ENCODE results near the gene TMC1.

The TMC1 gene

DNA sequence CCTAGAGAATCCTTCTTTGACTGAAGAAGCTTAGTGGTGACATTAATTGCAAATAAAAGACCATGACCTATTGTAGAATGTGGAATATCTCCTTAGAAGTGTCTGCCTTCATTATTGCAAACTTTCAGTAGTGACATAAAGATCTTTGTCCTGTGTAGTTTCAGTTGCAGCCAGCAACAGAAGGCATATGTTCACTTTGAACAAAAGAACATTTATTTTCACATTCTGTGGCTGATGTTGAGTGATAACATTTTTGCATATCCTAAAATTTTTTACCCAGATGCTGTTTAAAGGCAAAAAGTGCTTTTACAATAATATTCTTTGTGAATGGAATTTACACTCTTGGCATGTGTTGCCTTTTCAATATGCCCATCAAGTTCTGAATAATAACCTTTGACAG is 165.9 kb downstream of the TMC1 start:
- Mint-ChIP-seq H3K27ac (no peak overlapping the region), H3K4me3 (no peak overlapping the region), H3K27me3 (peaks cover 11% of the 10 kb centered on the region), H3K36me3 (no peaks in the 10 kb centered on the region), H3K4me1 (ENCODE audit: low read depth) (no peaks in the 10 kb centered on the region), H3K9me3 (ENCODE audit: low read depth) (no peaks in the 10 kb centered on the region)

DNA sequence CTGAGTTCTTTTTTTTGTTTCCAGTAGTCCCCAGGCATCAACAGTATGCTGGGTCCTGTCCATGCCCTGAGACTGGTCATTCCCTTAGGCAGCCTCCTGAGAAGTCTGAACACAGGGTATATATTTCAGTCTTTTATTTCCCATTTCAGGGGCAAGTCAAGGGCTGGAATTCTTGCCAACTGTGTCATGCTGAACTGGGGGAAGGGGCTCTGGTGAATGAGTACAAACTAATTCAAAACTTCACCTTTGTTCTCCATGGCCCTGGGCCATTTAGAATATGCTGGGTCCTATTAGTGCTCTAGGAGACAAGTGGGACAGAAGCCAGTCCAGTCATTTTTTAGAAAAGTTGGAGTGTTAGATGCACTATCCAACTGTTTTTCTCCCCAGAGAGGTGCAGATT is 170.3 kb downstream of the TMC1 start:
- H3K9me3 Mint-ChIP-seq (ENCODE audit: low read depth) = no peaks in the 10 kb centered on the region
- no peaks in the 10 kb centered on the region for H3K36me3 Mint-ChIP-seq
- H3K27ac Mint-ChIP-seq = no peak overlapping the region
- peaks cover 9% of the 10 kb centered on the region for H3K27me3 Mint-ChIP-seq
- H3K4me1 Mint-ChIP-seq (ENCODE audit: low read depth) = no peaks in the 10 kb centered on the region
- no peak overlapping the region for H3K4me3 Mint-ChIP-seq

DNA sequence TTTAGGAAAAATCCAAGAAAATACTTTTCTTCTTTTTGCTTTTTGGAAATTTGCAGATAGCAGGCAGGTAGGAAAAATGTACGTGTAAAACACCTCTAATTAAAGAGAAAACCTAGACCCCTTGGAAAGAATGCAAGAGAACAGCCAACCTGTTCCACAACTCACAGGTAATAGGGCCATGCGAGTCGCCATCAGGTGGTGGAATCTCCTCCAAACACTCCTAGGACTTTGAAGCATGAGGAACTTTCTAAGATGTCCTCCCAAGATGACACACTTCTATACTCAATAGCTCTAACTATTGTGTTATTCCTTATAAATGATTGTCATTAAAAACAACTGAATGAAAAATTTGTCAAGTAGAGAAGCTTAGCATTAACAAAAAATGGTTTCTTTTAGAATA is 174.0 kb downstream of the TMC1 start:
- Mint-ChIP-seq H3K27ac (no peak overlapping the region), H3K9me3 (ENCODE audit: low read depth) (no peaks in the 10 kb centered on the region), H3K4me1 (ENCODE audit: low read depth) (no peaks in the 10 kb centered on the region), H3K4me3 (no peak overlapping the region), H3K27me3 (peaks cover 5% of the 10 kb centered on the region), H3K36me3 (no peaks in the 10 kb centered on the region)

DNA sequence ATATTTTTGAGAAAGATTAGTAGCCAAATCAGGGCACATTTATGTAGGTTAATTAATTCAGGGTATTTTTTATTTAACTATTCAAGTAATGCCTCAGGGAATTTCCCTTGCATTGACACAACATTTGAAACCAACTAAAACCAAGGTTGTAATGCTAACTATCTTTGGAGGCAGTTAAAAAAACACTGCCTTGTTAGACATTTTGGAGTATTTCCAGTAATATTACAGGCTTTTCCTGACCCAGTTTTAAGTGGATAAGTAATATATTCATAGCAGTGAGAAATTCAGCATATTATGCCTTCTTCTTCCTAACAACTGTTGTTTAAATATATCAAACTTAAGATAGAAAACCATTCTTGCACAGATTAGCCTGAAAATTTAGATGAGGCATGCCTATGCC is 175.1 kb downstream of the TMC1 start:
- H3K36me3 Mint-ChIP-seq = no peaks in the 10 kb centered on the region
- H3K27me3 Mint-ChIP-seq = peaks cover 5% of the 10 kb centered on the region
- no peak overlapping the region for H3K4me3 Mint-ChIP-seq
- H3K27ac Mint-ChIP-seq = no peak overlapping the region
- no peaks in the 10 kb centered on the region for H3K4me1 Mint-ChIP-seq (ENCODE audit: low read depth)
- no peaks in the 10 kb centered on the region for H3K9me3 Mint-ChIP-seq (ENCODE audit: low read depth)

DNA sequence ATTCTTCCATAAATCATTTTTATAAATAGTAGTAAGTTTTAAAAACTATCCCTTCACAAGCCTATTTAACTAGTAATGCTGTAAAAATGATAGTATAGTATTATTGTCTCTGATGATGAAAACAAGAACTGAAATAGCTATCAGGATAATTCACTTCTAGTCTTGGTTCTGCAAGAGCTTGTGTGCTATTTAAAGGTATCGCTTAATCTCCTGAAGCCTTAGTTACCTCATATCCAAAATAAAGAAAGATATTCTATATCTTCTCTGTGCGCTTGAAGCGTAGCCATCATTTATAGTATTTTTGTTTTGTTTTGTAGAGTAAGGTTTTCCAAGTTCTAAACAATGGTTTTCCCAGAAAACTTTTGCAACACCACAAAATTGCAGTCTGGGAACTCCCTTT is 180.1 kb downstream of the TMC1 start:
- Mint-ChIP-seq H3K27ac (no peak overlapping the region), H3K4me3 (no peak overlapping the region), H3K9me3 (ENCODE audit: low read depth) (no peaks in the 10 kb centered on the region), H3K4me1 (ENCODE audit: low read depth) (no peaks in the 10 kb centered on the region), H3K36me3 (no peaks in the 10 kb centered on the region), H3K27me3 (no peaks in the 10 kb centered on the region)

DNA sequence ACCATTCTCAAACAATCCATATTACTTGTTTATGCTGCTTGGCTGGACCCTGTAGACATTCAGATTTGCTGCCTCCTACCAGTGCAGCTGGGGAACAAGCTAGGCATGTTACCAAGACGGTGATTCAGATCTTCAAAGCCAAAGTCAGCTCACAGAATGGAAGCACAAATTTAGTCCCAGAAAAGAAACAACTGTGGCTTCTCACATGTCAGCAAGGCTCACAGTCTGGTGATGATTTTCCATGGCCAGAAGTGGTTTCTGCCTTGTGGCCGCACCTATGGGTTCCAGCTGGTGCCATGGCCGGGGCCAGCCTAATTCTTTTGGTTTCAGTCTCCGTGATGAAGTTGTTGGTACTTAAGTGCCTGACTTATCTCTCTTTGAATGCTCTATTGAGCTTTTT is 182.2 kb downstream of the TMC1 start:
- no peaks in the 10 kb centered on the region for H3K9me3 Mint-ChIP-seq (ENCODE audit: low read depth)
- no peak overlapping the region for H3K27ac Mint-ChIP-seq
- no peaks in the 10 kb centered on the region for H3K36me3 Mint-ChIP-seq
- H3K4me3 Mint-ChIP-seq = no peak overlapping the region
- no peaks in the 10 kb centered on the region for H3K4me1 Mint-ChIP-seq (ENCODE audit: low read depth)
- no peaks in the 10 kb centered on the region for H3K27me3 Mint-ChIP-seq

DNA sequence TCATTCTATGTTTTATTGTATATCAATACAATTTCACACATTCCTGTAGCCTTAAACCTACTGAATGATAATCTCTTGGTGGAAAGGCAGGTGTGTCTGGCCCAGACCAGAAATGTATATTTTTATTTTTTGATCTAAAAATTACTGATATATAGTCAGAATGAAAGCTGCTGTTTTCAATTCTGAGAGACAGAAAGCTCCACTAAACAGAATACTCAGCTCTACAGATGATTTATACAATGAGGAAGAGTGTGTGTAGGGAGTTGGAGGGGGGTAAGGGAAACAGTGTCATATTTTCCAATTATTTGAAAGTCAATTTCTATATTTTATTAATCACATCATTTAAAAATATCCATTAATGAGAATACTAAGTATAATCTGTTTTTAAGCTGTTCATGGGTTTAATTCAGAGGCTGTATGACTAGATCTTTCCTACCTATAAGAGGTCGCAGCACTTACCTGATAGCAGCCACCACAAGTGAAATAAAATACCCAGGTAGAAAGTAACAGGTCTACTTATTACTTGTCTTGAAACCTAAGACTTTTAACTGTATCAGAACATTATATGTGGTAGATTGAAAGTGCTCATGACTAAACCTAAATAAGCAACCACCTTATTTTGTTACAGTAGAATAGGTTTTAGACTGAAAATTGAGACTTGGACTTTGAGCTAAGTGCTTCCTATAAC is 183.4 kb downstream of the TMC1 start:
- Mint-ChIP-seq H3K4me1 (ENCODE audit: low read depth) (no peaks in the 10 kb centered on the region), H3K27me3 (no peaks in the 10 kb centered on the region), H3K4me3 (no peak overlapping the region), H3K36me3 (no peaks in the 10 kb centered on the region), H3K9me3 (ENCODE audit: low read depth) (no peaks in the 10 kb centered on the region), H3K27ac (no peak overlapping the region)

DNA sequence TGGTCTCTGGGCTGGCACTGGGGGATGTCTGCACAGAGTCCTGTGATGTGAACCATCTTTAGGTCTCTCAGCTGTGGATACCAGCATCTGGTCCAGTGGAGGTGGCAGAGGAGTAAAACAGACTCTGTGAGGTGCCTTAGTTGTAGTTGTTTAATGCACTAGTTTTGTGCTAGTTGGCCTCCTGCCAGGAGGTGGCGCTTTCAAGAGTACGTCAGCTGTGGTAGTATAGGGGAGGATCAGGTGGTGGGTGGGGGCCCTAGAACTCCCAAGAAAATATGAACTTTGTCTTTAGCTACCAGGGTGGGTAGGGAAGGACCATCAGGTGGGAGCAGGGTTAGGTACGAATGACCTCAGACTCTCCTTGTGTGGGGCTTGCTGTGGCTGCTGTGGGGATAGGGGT is 197.1 kb downstream of the TMC1 start:
- Mint-ChIP-seq H3K4me1 (ENCODE audit: low read depth) (no peaks in the 10 kb centered on the region), H3K36me3 (no peaks in the 10 kb centered on the region), H3K27me3 (peaks cover 13% of the 10 kb centered on the region), H3K4me3 (no peak overlapping the region), H3K9me3 (ENCODE audit: low read depth) (no peaks in the 10 kb centered on the region), H3K27ac (no peak overlapping the region)

DNA sequence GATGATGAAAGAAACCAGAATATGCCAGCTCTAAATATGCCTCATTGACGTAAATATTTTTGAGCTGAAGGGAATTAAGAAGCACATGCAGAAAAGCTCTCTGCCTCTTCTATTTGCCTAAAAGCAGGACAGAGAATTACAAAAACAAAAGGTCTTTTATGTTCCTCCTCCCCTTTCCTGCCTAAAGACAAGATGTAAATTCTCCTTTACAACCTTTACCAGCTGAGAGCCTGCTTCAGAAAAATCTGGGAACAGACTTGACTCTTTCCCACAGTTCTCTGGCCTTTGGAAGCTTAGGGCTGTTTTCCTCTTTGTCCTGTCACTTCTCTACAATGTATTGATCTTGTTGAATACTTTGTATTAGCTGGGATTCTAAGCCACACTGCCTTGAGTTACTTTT is 199.7 kb downstream of the TMC1 start:
- H3K4me1 Mint-ChIP-seq (ENCODE audit: low read depth) = no peaks in the 10 kb centered on the region
- no peaks in the 10 kb centered on the region for H3K9me3 Mint-ChIP-seq (ENCODE audit: low read depth)
- peaks cover 10% of the 10 kb centered on the region for H3K27me3 Mint-ChIP-seq
- H3K27ac Mint-ChIP-seq = no peak overlapping the region
- no peak overlapping the region for H3K4me3 Mint-ChIP-seq
- no peaks in the 10 kb centered on the region for H3K36me3 Mint-ChIP-seq

DNA sequence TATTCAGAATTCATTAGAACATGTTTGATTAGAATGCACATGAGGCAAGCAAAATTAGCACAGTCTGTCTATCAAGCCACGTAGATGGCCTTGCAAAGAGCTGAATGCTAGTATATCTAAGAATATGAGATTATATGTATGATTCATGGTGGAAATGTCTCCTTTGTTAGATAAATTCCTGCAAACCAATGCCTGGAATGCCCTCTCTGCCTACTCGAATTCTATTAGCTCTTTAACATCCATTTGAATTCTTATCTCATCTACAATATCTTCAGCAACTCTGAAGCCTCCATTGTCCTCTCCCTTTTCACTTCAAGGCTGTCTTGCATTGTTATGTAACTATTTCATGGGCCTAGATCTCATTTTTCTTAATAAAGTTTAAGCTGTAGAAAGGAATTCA is 205.5 kb downstream of the TMC1 start:
- H3K36me3 Mint-ChIP-seq = no peaks in the 10 kb centered on the region
- no peaks in the 10 kb centered on the region for H3K4me1 Mint-ChIP-seq (ENCODE audit: low read depth)
- peaks cover 3% of the 10 kb centered on the region for H3K27me3 Mint-ChIP-seq
- no peak overlapping the region for H3K27ac Mint-ChIP-seq
- no peaks in the 10 kb centered on the region for H3K9me3 Mint-ChIP-seq (ENCODE audit: low read depth)
- H3K4me3 Mint-ChIP-seq = no peak overlapping the region

DNA sequence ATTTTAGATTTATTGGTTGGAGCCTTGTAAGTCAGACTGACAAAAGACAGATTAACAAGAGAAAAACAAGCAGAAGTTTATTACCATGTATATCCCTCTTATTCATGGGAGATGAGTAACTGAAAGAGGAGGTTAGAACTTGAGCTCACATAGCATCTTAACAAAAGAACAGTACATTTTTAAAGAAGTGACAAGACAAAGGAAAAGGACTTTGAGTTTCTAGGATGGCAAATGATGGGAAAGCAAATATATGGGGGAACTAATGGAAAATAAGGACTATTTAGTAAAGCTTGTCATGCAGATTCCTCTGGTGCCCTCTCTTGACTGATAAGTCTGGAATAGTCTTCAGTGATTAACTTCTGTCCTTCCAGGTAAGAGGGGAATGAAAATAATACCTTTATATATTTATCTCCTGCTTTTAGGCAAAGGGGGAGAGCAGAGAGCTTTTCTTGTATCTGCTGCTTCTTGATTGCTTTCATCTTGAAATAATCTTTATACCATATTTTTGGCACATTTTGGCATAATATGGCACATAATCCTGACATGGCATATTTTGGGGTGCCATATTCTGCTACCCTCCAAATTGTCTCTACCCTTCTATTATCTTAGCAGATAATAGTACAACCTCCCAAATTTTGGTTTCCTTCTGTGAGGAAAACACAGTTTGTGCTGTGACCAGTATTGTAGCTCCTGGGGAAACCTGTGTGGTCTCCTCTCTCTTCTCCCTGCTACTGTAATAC is 206.8 kb downstream of the TMC1 start:
- no peaks in the 10 kb centered on the region for H3K9me3 Mint-ChIP-seq (ENCODE audit: low read depth)
- no peaks in the 10 kb centered on the region for H3K4me1 Mint-ChIP-seq (ENCODE audit: low read depth)
- H3K4me3 Mint-ChIP-seq = no peak overlapping the region
- H3K36me3 Mint-ChIP-seq = no peaks in the 10 kb centered on the region
- H3K27me3 Mint-ChIP-seq = peaks cover 3% of the 10 kb centered on the region
- H3K27ac Mint-ChIP-seq = no peak overlapping the region

DNA sequence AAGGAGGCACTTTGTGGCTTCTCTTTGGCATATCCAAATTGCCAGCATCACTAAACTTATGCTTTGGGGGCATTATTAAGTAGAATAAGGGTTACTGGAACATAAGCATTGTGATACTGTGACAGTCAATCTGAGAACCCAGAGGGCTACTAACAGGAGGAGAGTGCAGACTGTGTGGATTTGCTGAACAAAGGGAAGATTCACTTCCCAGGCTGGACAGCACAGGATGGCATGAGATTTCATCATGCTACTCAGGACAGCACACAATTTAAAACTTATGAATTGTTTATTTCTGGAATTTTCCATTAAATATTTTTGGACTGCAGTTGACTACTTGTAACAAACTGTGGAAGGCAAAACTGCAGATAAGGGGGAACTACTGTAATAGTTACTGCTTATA is 212.5 kb downstream of the TMC1 start:
- H3K4me3 Mint-ChIP-seq = no peak overlapping the region
- H3K27me3 Mint-ChIP-seq = peaks cover 7% of the 10 kb centered on the region
- H3K36me3 Mint-ChIP-seq = no peaks in the 10 kb centered on the region
- H3K9me3 Mint-ChIP-seq (ENCODE audit: low read depth) = no peaks in the 10 kb centered on the region
- H3K27ac Mint-ChIP-seq = no peak overlapping the region
- H3K4me1 Mint-ChIP-seq (ENCODE audit: low read depth) = no peaks in the 10 kb centered on the region

DNA sequence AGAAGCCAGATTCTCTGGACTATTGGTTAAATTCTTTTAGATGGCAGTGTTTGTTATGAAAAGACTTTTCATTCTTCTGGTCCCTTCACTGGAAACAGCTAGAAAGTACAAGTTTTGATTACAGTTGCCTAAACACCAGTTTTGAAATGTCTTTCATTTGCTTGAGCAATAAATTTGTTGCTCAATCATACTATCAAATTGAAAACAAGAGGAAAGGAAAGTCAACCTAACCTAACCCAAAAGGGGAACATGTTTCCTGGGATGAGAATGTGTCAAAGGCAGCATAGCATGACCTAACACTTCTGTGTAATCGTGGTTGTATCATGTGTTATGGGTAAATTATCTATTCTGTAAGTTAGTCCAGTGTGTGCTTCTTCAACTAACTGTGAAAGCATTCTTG is 213.2 kb downstream of the TMC1 start:
- Mint-ChIP-seq H3K36me3 (no peaks in the 10 kb centered on the region), H3K4me3 (no peak overlapping the region), H3K27ac (no peak overlapping the region), H3K9me3 (ENCODE audit: low read depth) (no peaks in the 10 kb centered on the region), H3K4me1 (ENCODE audit: low read depth) (no peaks in the 10 kb centered on the region), H3K27me3 (peaks cover 7% of the 10 kb centered on the region)

DNA sequence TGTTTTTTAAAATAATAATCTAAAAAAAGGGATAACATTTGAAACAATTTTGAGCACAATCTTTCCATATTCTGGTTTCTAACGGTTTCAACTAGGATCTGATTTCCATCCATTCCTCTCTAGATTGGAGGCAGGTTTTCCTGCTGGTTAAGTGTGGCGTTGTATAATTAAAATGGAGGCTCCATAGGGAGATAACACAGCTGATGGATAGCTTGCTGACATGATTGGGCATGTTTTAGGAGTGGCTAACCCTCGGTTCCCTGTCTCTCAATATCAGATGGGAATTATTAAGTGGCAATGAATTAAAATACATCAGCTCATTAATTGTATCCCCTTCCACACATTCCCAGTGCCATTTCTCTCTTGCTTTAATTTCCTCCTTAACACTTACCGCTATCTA is 222.4 kb downstream of the TMC1 start:
- Mint-ChIP-seq H3K36me3 (no peaks in the 10 kb centered on the region), H3K9me3 (ENCODE audit: low read depth) (no peaks in the 10 kb centered on the region), H3K4me1 (ENCODE audit: low read depth) (no peaks in the 10 kb centered on the region), H3K27ac (no peak overlapping the region), H3K4me3 (no peak overlapping the region), H3K27me3 (peaks cover 8% of the 10 kb centered on the region)

DNA sequence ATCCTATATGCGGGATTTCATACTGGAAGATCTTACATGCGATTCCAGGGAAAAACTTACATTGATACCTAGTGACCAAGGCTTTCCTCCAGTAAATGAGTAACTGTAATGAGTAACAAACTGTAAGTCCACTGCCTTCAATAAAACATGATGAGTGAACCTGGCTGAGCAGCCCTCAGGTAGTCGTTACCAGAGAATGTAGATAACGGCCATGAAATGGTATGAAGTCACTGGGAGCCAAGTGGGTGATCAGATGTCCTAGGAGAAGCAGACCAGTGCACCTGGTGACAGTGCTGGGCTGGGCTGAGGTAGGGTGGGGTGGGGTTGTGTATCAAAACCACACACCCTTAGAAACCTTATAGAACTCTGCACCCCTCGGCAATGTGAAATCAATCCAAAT is 227.9 kb downstream of the TMC1 start:
- H3K27me3 Mint-ChIP-seq = peaks cover 6% of the 10 kb centered on the region
- no peak overlapping the region for H3K4me3 Mint-ChIP-seq
- H3K4me1 Mint-ChIP-seq (ENCODE audit: low read depth) = no peaks in the 10 kb centered on the region
- no peaks in the 10 kb centered on the region for H3K9me3 Mint-ChIP-seq (ENCODE audit: low read depth)
- no peak overlapping the region for H3K27ac Mint-ChIP-seq
- no peaks in the 10 kb centered on the region for H3K36me3 Mint-ChIP-seq

DNA sequence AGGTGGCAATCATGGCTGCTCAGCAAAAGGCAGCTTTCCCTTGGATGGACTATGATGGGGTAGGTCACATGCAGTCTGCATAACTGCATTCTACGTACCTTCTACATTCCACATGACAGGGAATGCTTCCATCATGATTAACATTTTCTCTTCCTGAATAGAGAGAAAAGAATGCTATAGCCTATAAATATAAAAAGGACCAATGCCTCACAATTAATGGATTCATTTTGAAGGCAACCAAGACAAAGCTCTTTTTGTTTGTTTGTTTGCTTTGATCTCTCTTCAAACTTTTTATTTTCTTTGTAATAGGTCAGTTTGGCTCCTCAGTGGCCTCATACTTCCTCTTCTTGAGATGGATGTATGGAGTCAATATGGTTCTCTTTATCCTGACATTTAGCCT is 230.1 kb downstream of the TMC1 start:
- no peaks in the 10 kb centered on the region for H3K36me3 Mint-ChIP-seq
- no peaks in the 10 kb centered on the region for H3K9me3 Mint-ChIP-seq (ENCODE audit: low read depth)
- peaks cover 6% of the 10 kb centered on the region for H3K27me3 Mint-ChIP-seq
- H3K27ac Mint-ChIP-seq = no peak overlapping the region
- no peaks in the 10 kb centered on the region for H3K4me1 Mint-ChIP-seq (ENCODE audit: low read depth)
- H3K4me3 Mint-ChIP-seq = no peak overlapping the region
